GM21367 (cell line): ENCODE measurements around the gene IKZF2.

Experiments used
- ATAC-seq: cut with Tn5 transposase; IDR thresholded peaks from one replicate; pipeline ENCODE4 v1.9.1; 2021; ENCODE audit not compliant: unreplicated experiment

IKZF2 gene

GRCh38 chr2:213151437-213152064, at the start of gene IKZF2:
Gene IKZF2 (minus strand): TSS chr2:213151612. CDS start chr2:213148629, 2,983 bp downstream.
- peak; percentile 56 for ATAC-seq

GRCh38 chr2:213199871-213200270, 48.5 kb upstream of the IKZF2 start:
- no peak for ATAC-seq

- no peak for ATAC-seq
Observed at GRCh38 chr2:213189001-213189899, 37.8 kb upstream of the IKZF2 start.

GRCh38 chr2:213188533-213188867, 37.1 kb upstream of the IKZF2 start:
- ATAC-seq, result no peak

- ATAC-seq, result no peak
Observed at GRCh38 chr2:213187833-213188532, 36.6 kb upstream of the IKZF2 start.

GRCh38 chr2:213187386-213187785, 36.0 kb upstream of the IKZF2 start:
- no peak for ATAC-seq

- peak; percentile 98 for ATAC-seq
Observed at GRCh38 chr2:213185147-213185822, 33.9 kb upstream of the IKZF2 start.

GRCh38 chr2:213181712-213182111, 30.3 kb upstream of the IKZF2 start:
- no peak for ATAC-seq

- no peak for ATAC-seq
Observed at GRCh38 chr2:213177679-213178078, 26.3 kb upstream of the IKZF2 start.

- ATAC-seq, result no peak
Observed at GRCh38 chr2:213175673-213176247, 24.3 kb upstream of the IKZF2 start.

GRCh38 chr2:213172641-213173040, 21.2 kb upstream of the IKZF2 start:
- ATAC-seq, result no peak

- ATAC-seq, result no peak
Observed at GRCh38 chr2:213171147-213171546, 19.7 kb upstream of the IKZF2 start.

- ATAC-seq, result no peak
Observed at GRCh38 chr2:213167271-213167930, 16.0 kb upstream of the IKZF2 start.

- ATAC-seq, result peak; percentile 98
Observed at GRCh38 chr2:213166109-213166508, 14.7 kb upstream of the IKZF2 start.

- no peak for ATAC-seq
Observed at GRCh38 chr2:213164263-213164662, 12.9 kb upstream of the IKZF2 start.

- ATAC-seq, result no peak
Observed at GRCh38 chr2:213162516-213163118, 11.2 kb upstream of the IKZF2 start.

GRCh38 chr2:213161759-213162515, 10.5 kb upstream of the IKZF2 start:
- ATAC-seq, result no peak

GRCh38 chr2:213159768-213160167, 8.4 kb upstream of the IKZF2 start:
- no peak for ATAC-seq

- ATAC-seq, result peak; percentile 71
Observed at GRCh38 chr2:213157242-213157641, 5.8 kb upstream of the IKZF2 start.
